NCI-H82 treated with DMSO at 0.1 percent for 48 hours (cell line): ENCODE results near the gene CDK14.

Experiments used
- DNase-seq: peaks from one replicate; lab custom pipeline; 2025; ENCODE audit not compliant: unreplicated experiment; lab: John Stamatoyannopoulos, UW

CDK14 gene

DNA sequence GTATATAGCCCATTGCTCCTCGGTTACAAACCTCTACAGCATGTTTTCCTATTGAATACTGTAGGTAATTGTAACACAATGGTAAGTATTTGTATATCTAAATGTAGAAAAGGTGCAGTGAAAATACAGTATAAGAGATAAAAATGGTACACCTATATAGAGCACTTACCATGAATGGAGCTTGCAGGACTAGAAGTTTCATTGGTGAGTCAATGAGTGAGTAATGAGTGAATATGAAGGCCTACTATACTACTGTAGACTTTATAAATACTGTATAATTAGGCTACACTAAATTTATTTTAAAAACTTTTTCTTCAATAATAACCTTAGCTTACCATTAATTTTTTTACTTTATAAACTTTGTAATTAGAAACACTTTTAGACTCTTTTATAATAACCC, 239.7 kb downstream of the CDK14 start:
- DNase-seq, result no peak

DNA sequence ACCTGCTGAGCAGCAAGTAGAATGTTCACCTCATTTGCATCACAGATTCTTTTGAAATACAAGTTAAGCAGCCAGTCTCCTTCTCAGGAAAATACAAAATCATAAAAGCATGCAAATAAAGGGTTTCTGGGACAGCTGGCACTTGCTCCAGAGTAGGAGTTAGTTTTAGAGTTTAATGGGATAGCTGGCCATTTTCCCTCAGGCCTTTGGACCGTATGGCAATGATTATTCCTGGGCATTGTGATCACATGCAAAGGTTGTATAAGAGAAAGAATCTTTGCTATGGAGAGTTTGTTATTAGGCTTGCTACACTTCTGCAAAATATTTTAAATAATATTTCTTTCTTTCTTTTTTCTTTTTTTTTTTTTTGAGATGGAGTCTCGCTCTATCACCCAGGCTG, 240.8 kb downstream of the CDK14 start:
- DNase-seq, result no peak

DNA sequence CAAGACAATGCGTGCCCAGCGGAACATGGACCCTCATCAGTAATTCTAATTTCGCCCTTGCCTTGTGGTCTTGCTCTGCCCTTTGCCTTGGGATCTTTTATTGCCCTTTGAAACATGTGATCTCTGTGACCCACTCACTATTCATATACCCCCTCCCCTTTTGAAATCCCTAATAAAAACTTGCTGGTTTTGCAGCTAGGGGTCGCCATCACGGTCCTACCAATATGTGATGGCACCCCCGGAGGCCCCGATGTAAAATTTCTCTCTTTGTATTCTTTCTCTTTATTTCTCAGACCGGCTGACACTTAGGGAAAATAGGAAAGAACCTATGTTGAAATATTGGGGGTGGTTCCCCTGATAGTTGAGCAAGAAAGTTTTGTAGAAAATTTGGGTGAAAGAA, 242.7 kb downstream of the CDK14 start:
- no peak for DNase-seq

DNA sequence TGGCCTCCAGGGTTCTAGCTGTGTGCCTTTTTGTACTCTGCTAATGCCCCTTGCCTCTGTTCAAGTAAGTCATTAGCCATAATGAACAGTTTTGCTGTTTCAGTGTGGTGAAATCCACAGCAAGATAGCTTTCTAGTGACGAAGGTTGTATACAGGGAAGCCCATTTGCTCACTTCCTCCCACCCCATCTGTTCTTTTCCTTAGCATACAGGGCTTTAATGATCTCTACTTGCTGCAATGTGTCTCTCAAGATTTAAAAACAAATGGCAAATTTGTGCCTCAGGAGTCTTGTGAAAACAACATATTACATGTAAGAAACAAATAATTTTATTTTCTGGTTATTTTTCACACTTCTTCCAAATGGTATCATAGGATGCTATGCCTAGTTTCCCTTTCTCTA, 243.2 kb downstream of the CDK14 start:
- DNase-seq, result no peak

DNA sequence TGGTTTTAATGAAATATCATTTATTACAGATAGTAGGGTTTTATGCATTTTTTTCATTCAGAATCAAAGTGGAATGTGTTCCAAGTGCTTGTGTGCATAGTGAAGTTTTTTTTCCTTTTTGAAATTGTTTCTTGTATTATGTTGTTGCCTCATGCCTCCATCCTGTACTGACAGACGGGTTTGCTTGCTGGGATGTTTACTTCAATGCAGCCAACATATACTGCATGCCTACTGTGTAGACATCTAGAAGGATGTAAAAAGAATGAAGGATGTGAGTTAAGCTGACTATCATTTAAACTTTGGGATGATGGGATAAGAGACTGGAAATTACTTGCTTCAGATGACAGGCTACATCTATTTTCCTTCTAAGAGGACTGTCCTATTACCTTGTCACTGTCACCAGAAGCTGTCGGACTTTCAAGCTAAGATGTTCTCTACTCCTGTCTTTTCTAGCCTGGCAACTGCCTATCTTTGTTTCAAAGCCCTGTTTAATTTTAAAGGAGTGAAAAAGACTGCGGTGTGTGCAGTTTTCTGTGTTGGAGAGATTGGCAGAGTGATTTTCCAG, 243.7 kb downstream of the CDK14 start:
- DNase-seq, result no peak

DNA sequence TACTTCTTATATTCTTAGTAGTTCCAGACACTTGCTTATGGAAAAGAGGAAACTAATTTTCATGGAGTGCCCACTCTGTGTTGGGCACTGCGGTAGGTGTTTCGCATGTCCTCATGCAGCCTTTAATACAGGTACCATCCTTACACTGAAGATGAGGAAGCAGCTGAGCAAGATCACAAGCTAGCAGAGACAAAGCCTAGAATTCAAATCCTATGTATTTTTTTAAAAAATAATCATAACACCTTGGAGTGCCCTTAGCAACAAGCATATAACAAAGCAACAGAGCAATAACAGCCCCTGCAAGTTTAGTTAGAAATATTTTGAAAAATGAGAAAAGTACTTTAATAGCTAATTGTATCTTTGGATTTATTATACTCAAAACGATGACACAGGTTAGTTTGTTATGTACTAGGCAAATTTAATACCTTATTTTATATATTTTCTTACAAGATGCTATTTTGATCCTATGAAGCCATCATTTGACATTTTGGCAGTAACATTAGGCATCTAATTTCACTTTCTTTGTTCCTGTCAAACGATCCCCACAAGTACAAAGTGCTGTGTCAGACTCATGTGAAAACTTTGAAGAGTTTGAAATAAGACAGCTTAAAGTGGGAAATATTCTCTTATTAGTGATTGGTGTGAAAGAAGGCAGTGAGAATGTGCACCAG, 245.8 kb downstream of the CDK14 start:
- no peak for DNase-seq

DNA sequence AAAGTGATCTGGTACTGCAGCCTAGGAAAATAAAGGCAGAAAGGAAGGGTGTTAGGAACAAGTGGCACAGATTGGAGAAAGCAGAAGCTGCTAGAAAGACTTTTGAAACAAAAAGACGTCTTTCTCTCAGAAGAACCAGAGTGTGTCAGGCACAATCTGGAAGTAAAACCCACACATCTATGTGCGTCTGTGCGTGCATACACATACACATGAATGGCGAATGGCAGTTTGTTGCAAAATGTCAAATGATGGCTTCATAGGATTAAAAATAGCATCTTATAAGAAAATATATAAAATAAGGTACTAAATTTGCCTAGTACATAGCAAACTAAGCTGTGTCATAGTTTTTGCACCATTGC, 246.3 kb downstream of the CDK14 start:
- DNase-seq, result no peak

DNA sequence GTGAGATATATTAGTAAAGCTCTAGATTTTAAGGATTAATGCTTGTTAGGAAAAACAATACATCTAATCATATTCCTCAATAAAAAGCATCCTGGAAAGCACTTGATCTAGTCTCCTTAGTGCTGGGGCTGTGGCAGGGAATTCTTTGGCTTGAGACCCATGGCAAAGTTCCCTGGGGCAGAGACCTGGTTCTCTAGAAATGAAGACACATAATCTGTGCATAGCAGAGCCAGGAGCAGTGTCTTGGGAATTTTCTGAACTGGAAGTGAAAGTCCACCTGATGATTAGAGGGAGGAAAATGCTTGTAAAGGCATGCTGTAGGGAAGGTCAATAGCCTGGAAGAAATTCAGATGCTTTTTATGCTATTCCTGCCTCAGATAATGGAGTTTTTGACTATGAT, 247.4 kb downstream of the CDK14 start:
- no peak for DNase-seq

DNA sequence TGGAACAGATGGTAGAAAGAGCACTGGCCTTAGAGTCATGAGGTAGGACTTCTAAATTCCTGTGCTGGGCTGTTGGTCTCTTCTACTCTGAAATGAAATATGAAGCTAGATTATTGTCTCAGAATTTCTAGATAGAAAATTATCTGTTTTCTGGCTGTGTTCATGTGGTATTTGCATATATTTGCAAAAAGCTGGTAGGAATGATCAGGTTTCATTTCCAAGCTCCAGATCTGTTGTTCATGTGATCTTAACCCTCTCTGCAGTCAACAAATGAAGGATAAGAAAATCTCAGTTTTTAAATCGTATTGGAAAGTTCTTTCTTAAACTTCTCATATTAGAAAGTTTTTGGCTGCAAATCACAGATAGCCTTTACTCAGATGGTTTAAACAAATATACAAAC, 248.3 kb downstream of the CDK14 start:
- DNase-seq, result no peak

DNA sequence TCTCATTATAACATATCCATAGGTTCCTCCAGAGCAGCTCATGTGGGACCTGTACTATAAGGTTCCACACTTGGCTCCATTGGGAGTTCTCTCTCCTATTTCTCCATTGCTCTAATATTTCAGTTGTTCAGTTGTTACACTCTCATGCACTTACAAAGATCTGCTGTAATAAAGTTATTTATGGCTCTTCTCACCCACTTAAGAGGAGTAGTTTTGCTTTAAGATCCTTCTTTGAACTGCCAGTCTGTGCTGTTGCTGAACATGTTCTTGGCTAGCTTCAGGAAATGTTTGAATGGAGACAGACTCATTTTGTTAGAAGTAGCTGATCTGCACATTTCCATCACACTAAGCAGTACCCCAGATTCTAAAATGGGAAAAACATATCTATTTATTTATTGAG, 250.1 kb downstream of the CDK14 start:
- DNase-seq, result no peak

DNA sequence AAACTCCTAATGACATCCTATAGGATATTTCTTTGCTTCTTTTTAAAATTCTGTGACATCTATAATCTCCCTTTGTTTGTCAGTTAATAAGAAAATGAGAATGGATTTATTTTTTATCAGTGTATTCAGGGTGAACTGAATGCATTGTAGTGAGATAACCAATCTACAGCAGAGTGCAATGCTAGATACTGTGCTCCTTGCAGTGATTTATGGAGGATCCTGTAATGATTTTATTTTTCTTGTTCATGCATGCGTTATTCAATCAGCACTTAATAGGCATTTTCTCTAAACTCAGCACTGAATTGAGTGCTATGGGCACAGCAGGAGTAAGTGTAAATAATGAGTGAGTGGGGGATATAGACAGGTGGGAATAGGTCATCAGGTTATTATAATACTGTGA, 253.9 kb downstream of the CDK14 start:
- no peak for DNase-seq

DNA sequence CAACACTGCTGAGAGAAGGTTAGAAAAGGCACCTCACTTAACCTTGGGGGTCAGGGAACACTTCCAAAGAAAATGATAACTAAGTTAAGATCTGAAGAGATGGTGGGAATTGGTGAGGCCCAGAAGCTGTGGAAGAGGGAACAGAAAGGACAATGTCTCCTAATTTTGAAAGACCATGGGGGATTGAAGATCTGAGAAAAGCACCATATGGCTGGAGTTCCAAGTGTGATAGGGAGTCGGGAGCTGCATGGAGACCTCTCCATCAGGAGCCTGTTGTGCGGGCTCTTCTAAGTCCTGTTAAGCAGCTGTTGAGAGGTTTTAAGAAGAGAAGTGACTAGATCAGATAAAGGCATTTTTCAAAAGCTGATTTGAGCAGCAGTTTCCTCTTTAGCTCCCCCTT, 254.3 kb downstream of the CDK14 start:
- peak; percentile 99 for DNase-seq

DNA sequence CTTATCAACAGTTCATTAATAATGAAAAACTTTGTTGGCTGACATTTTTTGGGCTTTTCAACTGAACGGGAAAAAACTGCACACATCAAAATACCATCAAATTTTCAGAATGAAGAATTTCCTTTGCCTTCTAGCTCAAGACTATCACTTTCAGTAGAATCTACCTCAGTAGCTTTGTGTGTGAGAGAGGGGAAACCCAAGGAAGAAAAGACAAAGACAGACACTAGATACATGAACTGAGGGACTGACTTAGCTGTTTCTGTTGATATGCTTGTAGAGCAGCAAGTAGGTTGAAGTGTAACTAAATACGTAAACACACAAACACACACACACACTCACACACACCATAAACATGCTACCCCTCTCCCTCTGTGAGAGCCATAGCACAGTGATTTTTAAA, 257.1 kb downstream of the CDK14 start:
- DNase-seq, result no peak

DNA sequence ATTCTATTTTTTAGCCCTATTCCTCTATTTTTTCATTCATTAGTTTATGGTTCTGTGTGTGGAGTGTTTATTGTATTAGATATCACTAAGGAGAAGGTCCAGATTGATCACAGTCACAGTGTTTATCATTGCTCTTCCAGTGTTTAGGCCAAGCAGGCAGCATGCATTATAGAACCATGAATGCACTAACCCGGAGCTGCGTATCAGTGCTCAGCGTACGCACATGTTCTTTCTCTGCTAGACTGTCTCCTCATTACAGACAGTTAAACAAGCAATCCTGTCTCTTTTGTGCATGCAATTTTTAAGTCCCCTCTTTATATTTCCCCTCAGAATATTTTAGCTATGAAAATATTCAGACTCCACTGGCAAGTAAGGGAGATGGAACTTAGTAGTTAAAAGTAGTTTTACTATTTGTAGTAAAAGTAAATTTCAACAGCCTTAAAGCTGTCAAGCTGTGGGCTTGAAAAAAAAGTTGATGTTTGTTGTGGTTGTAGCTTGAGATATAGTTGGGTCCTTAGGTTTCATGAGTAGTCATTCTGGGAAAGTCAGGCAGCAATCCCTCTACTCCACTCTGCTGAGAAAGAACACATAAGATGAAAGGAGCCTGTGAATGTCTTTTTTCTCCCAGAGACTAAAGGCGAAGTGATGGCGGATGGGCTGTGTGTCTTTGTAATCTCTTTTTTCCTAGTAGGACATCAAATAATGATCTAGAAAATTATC, 260.4 kb downstream of the CDK14 start:
- DNase-seq, result no peak

DNA sequence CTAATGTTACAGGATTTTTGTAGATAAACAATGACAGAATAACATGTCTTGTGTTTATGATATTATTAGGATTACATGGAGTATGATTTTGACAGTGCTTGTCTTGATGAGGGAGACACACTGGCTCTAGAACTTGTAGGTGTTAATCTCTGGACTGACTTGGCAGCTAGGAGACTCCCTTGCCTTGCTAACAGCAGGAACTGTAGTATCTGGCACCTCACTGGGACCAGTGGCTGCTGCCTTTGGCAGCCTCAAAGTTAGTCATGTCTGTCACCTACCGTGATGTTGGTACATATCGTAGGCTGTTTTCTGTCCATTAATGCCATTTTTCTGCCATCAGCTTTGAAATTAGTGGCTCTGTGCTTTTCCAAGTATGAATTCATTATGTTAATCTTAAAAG, 261.5 kb downstream of the CDK14 start:
- no peak for DNase-seq

DNA sequence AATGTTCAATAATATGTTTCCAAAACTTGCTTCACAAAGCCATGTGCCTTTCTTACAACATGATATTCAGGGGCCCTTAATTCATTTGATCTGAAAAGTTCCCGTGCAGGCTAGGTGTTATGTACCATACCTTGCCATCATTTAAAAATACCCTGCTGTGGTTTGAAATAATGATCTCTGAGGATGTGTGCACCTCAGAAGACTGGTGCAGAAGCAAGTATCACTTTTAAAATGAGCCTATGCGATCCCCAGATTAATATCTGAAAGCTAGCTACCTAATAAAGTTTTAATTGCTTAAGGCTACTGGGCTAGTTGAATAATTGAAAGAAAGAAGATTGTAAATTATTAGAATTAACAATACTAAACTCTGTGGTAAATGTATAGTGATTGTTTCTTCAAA, 262.4 kb downstream of the CDK14 start:
- DNase-seq, result no peak

DNA sequence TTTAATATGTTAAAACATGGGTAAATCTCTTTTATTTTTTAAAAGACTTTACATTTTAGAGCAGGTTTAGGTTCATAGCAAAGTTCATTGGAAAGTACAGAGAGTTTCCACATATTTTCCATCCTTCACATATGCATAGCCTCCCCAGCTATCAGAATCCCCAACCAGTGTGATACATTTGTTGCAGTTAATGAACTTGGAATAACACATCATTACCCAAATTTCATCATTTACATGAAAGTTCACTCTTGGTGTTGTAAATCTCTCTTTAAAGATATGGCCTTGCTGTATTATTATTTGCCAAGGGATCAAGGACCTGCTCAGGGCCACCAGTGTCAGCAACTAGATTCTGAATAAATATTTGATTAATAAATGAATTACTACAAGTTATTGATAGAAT, 263.4 kb downstream of the CDK14 start:
- no peak for DNase-seq

DNA sequence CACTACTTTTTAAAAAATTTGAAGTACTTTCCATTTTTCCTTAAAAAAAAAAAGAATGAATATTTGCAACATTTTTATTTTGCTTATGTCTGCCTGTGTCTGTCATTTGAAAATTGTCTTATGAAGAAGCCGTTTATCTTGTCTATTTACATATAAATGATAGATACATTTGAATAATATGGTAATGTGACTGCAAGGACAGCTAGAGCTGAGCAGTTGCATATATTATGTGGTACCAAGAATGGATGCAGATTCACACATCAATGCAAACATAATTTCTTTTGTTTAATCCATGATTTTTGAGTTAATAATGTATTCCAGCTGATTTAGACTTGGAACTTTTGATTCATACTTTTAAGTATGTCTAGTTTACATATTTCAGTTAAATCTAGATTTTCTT, 268.0 kb downstream of the CDK14 start:
- no peak for DNase-seq

DNA sequence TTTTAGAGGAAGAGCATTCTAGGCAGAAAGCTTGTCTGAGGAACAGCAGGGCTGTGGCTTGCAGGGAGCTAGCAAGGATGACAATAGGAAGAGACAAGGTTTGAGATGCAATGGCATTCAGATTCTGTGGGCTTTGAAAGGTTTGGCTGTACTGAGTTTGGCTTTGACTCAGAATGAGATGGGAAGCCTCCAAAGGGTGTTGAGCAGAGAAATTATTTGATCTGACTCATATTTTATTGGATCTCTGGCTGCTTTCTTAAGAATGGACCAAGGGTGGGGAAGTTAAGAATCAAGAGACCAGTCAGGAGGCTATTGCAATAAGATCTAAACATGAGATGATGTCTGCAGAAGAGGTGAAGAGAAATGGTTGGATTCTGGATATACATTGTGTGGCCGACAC, 273.2 kb downstream of the CDK14 start:
- DNase-seq, result no peak

DNA sequence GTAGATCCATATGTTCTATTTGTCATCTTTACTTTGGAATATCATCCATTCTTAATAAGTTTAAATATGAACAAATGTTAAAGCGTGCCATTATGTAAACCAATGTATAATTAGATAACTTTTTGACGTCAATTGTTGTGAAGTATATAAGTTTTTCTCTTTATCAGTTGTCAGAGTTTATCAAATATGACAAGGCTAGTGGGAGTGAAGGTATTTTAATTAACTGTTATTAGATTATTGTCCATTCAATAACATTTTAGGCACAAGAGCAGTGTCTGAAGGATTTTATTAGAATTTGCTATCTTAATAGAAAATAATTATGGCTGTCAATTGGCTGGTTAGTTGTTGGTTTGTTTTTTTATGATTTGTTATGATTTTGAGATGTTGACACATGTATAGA, 280.6 kb downstream of the CDK14 start:
- DNase-seq, result no peak

DNA sequence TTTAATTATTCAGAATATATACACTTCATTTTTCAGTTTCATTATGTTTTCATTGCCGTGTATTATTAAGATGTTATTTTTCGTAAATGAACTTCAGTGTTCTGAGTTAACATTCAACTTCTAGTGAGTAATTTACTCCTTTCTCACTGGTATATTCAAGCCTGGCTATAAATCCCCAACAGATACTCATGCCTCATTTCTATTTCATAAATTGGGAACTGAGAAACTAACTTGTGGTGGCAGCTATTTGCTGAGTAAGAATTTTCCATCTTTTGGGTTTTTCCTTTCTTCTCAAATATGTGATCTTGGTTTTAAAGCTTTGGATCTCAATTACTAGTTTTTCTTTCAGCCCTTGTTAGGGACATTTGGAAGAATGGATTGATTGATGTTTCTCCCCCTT, 281.1 kb downstream of the CDK14 start:
- DNase-seq, result no peak

DNA sequence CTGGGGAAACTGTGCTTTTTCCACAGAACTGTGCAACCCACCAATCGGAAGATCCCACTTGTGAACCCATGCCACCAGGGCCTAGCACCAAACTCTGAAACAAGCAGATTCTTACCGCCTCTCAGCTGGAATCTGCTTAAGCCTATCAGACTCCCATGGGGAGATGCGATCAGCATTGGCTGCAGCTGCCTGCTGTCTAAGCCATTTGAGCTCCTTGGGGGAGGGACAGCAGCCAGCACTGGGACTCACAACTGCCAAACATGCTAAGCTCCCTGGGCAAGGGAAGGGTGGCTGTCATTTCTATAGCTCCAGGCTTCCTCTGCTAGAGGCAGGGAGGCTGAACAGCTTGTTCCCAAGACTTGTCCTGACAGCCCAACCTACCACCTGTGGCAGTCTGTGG, 283.8 kb downstream of the CDK14 start:
- DNase-seq, result peak; percentile 80

DNA sequence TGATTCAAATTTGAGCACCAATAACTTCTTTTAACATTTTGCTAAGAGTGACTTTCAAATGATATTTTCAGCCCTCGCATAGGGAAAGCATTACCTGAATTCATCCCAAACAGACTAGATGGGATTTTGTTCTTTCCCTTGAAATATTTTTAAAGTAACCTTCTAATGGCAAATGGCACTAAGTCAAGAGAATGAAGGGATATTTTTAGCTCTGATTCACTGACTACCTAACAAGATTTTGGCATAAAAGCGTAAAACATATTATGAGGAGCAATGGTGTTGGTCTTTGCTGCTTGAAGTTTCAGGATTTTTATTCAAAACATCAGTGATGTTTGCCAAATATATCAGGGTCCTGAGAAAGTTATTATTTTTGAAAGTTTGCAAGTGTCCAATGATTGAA, 290.3 kb downstream of the CDK14 start:
- DNase-seq, result no peak
